ENCODE measurements around the gene CCL15. TPM values are rescaled to one million over a fixed set of nuclear protein-coding genes. Genes with fewer than 3 reads are reported as not detected.

Gene CCL15
- total and polyA plus RNA-seq, 2 of the 13 experiments (the other 11 are each of a cell fraction or from before 2014, with no cell fraction given): 29.2 to 45.9 TPM

DNA sequence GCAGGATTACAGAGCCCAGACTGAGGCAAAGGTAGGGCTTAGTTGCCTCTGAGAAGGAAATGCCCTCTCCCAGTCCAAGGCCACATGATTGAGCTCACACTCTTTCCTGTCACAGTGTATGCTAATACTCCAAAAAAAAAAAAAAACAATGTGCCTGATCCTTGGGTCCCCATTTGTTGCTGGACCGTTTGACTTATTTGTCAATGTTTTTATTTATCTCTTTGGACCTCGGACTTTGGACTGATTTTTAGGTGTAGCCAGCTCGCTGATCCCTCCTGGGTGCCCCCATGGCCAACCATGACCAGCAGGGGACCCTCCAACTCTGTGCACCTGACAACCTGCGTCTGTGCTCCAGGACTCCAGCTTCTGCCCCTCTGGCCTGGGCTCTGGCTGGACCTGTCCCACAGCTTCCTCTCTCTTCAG is 19.4 kb downstream of the CCL15 start (continued):
- no peak for TF ChIP-seq MXD1 (CRISPR knock-in tag; IDR thresholded peaks at IDR 0.05)
- TF ChIP-seq FOXC1 (CRISPR knock-in tag; IDR thresholded peaks at IDR 0.05; ENCODE audit: borderline replicate concordance): no peak
- TF ChIP-seq, protein P1, sequence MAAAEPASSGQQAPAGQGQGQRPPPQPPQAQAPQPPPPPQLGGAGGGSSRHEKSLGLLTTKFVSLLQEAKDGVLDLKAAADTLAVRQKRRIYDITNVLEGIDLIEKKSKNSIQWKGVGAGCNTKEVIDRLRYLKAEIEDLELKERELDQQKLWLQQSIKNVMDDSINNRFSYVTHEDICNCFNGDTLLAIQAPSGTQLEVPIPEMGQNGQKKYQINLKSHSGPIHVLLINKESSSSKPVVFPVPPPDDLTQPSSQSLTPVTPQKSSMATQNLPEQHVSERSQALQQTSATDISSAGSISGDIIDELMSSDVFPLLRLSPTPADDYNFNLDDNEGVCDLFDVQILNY (CRISPR knock-in tag; conservative IDR thresholded peaks at IDR 0.05): no peak
- TF ChIP-seq RARA (CRISPR knock-in tag; IDR thresholded peaks at IDR 0.05): peak; percentile 79
- no peak for TF ChIP-seq ZNF256 (CRISPR knock-in tag; conservative IDR thresholded peaks at IDR 0.05)
- 0 out of 2 replicates have a peak, but pooled peaks have one; percentile 32 for TF ChIP-seq POGK (CRISPR knock-in tag; conservative IDR thresholded peaks at IDR 0.05)
- no peak for TF ChIP-seq SUZ12 (IDR thresholded peaks at IDR 0.05; ENCODE audit: low read depth, low read length)
- no peak for TF ChIP-seq XBP1 (CRISPR knock-in tag; IDR thresholded peaks at IDR 0.05)
- TF ChIP-seq SMC3 (IDR thresholded peaks at IDR 0.05; ENCODE audit: low read length): peak; percentile 77
- TF ChIP-seq ZNF503 (CRISPR knock-in tag; IDR thresholded peaks at IDR 0.05): 0 out of 2 replicates have a peak, but pooled peaks have one; percentile 49
- TF ChIP-seq TCF7L2 (IDR thresholded peaks at IDR 0.05; ENCODE audit: low read depth, low read length): no peak
- TF ChIP-seq ZBTB42 (CRISPR knock-in tag; IDR thresholded peaks at IDR 0.05): no peak
- TF ChIP-seq CEBPZ (IDR thresholded peaks at IDR 0.05; ENCODE audit: low read length): no peak
- TF ChIP-seq ATF7 (IDR thresholded peaks at IDR 0.05): no peak
- no peak for TF ChIP-seq ATF7 (CRISPR knock-in tag; IDR thresholded peaks at IDR 0.05)
- peak; percentile 37; the same call in 1 of the 2 replicates for TF ChIP-seq TBX2 (CRISPR knock-in tag; IDR thresholded peaks at IDR 0.05; ENCODE audit: borderline replicate concordance)
- no peak for TF ChIP-seq ATF1 (CRISPR knock-in tag; IDR thresholded peaks at IDR 0.05)
- peak; percentile 76; the same call in 1 of the 2 replicates for TF ChIP-seq SOX5 (CRISPR knock-in tag; IDR thresholded peaks at IDR 0.05; ENCODE audit: borderline replicate concordance)
- TF ChIP-seq PHF21A (CRISPR knock-in tag; IDR thresholded peaks at IDR 0.05): peak; percentile 58; the same call in 1 of the 2 replicates
